DOHH2 (cell line): ENCODE measurements around the gene BNC2.

ENCODE experiments used
- H3F3A ChIP-seq: fragments of 200-600 bp; sonication (generic), shearing (Covaris generic); 2 replicates; pipeline ENCODE4 v1.6.0; 2016; ENCODE audit warnings: antibody characterized with exemption, mild to moderate bottlenecking; ENCODE audit not compliant: control insufficient read depth, insufficient read depth
- H3K27ac ChIP-seq: fragments of 200-600 bp; sonication (generic); 2 replicates; pipeline ENCODE4 v1.5.1; 2014; ENCODE audit warnings: low read depth, mild to moderate bottlenecking, low read length, moderate library complexity
- H3K27me3 ChIP-seq: fragments of 200-600 bp; sonication (generic); 2 replicates; pipeline ENCODE4 v1.6.1; 2014; ENCODE audit warnings: mild to moderate bottlenecking, low read length, mixed read lengths; ENCODE audit not compliant: control insufficient read depth
- H3K36me3 ChIP-seq: fragments of 200-600 bp; sonication (generic); 2 replicates; pipeline ENCODE4 v1.6.1; 2014; ENCODE audit warnings: mild to moderate bottlenecking, low read length, moderate library complexity, mixed read lengths; ENCODE audit not compliant: control insufficient read depth
- H3K4me1 ChIP-seq: fragments of 200-600 bp; sonication (generic); 2 replicates; pipeline ENCODE4 v1.6.1; 2014; ENCODE audit warnings: mild to moderate bottlenecking, low read length, mixed read lengths; ENCODE audit not compliant: control insufficient read depth
- H3K4me2 ChIP-seq: fragments of 200-600 bp; sonication (generic); 2 replicates; pipeline ENCODE4 v1.6.0; 2014; ENCODE audit warnings: mild to moderate bottlenecking, low read length, moderate library complexity
- H3K4me3 ChIP-seq: fragments of 200-600 bp; sonication (generic); 2 replicates; pipeline ENCODE4 v1.5.1; 2014; ENCODE audit warnings: mild to moderate bottlenecking, low read length, mixed read lengths
- H3K79me2 ChIP-seq: fragments of 200-600 bp; sonication (generic); 2 replicates; pipeline ENCODE4 v1.6.1; 2014; ENCODE audit warnings: mild to moderate bottlenecking, low read length, mixed read lengths; ENCODE audit not compliant: control insufficient read depth
- H3K9me2 ChIP-seq: fragments of 200-600 bp; sonication (generic); replicated peaks from 2 replicates; pipeline ENCODE4 v1.6.1; 2014; ENCODE audit warnings: mild to moderate bottlenecking, low read length, mixed read lengths; ENCODE audit not compliant: control insufficient read depth
- H3K9me3 ChIP-seq: fragments of 200-600 bp; sonication (generic); 2 replicates; pipeline ENCODE4 v1.6.1; 2014; ENCODE audit warnings: antibody characterized with exemption, low read length, mixed read lengths; ENCODE audit not compliant: control insufficient read depth, insufficient read depth
- H4K20me1 ChIP-seq: fragments of 200-600 bp; sonication (generic); 2 replicates; pipeline ENCODE4 v1.6.0; 2014; ENCODE audit warnings: low read depth, mild to moderate bottlenecking, antibody characterized with exemption, low read length, moderate library complexity; ENCODE audit not compliant: control insufficient read depth, insufficient read depth
- CTCF ChIP-seq: fragments of 200-600 bp; sonication (generic); IDR thresholded peaks from one replicate; pipeline ENCODE4 v1.5.1; 2014; ENCODE audit warnings: antibody characterized with exemption, mild to moderate bottlenecking, low read depth, low read length; ENCODE audit not compliant: poor library complexity, severe bottlenecking
- EZH2phosphoT487 ChIP-seq: fragments of 200-600 bp; sonication (generic); IDR thresholded peaks from 2 replicates; pipeline ENCODE4 v1.6.1; 2017; ENCODE audit warnings: borderline replicate concordance, mild to moderate bottlenecking, antibody characterized with exemption, low read length, moderate library complexity, mixed read lengths

Gene BNC2

GRCh38 chr9:16410601-16411280 is 459.7 kb downstream of the BNC2 start:
- Histone ChIP-seq H3K4me2 (no peak overlapping the region), H3K4me3 (no peak overlapping the region), H4K20me1 (no peaks in the 10 kb centered on the region), H3K9me3 (no peaks in the 10 kb centered on the region), H3K79me2 (no peaks in the 10 kb centered on the region), H3K9me2 (no peaks in the 10 kb centered on the region), H3K36me3 (no peaks in the 10 kb centered on the region), H3K27me3 (no peaks in the 10 kb centered on the region), H3K27ac (no peak overlapping the region), H3F3A (no peaks in the 10 kb centered on the region), H3K4me1 (no peaks in the 10 kb centered on the region)
- TF ChIP-seq EZH2phosphoT487, result no peak
- no peak for TF ChIP-seq CTCF

DNA sequence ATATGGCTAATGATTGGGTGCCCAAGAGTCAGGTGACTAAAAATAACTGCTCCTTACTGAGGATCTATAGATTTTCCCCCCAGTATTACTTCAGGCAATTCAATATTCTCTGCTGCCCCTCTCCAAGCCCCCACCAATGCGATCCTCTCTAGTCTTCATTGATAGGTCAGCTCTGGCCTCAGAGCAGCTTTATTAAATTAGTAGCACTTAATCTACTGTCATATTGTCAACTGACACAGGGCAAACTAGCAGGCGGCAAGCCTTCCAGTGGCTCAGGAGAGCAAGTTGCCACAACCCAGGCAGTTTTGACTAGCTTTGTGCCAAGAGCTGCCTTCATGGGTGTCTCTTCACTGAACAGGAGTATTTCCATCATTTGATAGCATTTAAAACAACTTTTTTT is 462.9 kb downstream of the BNC2 start:
- Histone ChIP-seq H3K4me2 (no peak overlapping the region), H3K79me2 (no peaks in the 10 kb centered on the region), H3K4me3 (no peak overlapping the region), H3K9me3 (no peaks in the 10 kb centered on the region), H3K9me2 (no peaks in the 10 kb centered on the region), H3F3A (no peaks in the 10 kb centered on the region), H3K27me3 (no peaks in the 10 kb centered on the region), H3K36me3 (no peaks in the 10 kb centered on the region), H3K27ac (no peak overlapping the region), H3K4me1 (no peaks in the 10 kb centered on the region), H4K20me1 (no peaks in the 10 kb centered on the region)
- no peak for TF ChIP-seq CTCF
- TF ChIP-seq EZH2phosphoT487, result no peak

DNA sequence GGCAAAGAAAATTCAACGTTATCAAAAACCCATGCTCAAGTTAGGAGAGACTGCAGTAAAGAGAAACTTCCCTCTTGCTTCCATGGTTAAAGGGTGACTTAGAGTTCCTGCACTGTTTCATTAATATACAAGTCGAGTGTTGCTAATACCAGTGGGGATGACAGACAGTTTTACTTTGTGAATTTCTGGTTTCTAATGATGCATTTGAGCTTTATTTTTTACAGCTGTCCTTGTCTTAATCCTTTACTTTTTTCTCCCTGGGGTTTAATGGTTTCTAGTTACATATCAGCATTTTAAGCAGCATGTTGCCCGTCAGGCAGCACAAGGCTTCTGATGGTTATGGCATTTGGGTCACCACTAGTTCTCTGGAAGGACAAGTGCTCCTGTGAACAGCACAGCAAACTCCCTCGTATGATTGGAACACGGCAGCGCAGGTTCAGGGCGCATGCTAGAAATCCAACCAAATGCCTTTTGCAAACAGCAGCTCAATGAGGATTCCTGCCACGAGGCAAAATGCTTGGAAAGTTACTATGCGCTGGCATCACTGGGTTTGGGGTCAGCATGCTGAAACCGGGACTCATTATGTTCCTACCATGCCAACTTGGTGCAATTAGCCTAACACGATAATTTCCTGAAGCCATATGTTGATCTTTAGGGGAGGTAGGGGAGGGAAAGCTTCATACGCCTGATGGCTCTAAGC is 463.8 kb downstream of the BNC2 start:
- H4K20me1 ChIP-seq, result no peaks in the 10 kb centered on the region
- H3K27ac ChIP-seq, result no peak overlapping the region
- H3K4me2 ChIP-seq, result no peak overlapping the region
- H3K79me2 ChIP-seq, result no peaks in the 10 kb centered on the region
- no peaks in the 10 kb centered on the region for H3K9me3 ChIP-seq
- no peaks in the 10 kb centered on the region for H3K27me3 ChIP-seq
- no peak overlapping the region for H3K4me3 ChIP-seq
- no peaks in the 10 kb centered on the region for H3K36me3 ChIP-seq
- H3K4me1 ChIP-seq, result no peaks in the 10 kb centered on the region
- no peaks in the 10 kb centered on the region for H3F3A ChIP-seq
- TF ChIP-seq CTCF (no peak), EZH2phosphoT487 (no peak)
- H3K9me2 ChIP-seq, result no peaks in the 10 kb centered on the region
